ENCODE measurements around the gene RAB11FIP3. TPM values are rescaled to one million over a fixed set of nuclear protein-coding genes. Genes with fewer than 3 reads are reported as not detected.

The RAB11FIP3 gene
- total and polyA plus RNA-seq, 2 of the 13 experiments (the other 11 are each of a cell fraction or from before 2014, with no cell fraction given): 34.3 to 57.6 TPM

- TF ChIP-seq KIAA2018 (CRISPR knock-in tag; IDR thresholded peaks at IDR 0.05; ENCODE audit: borderline replicate concordance) (no peak), ZNF282 (IDR thresholded peaks at IDR 0.05; ENCODE audit: partially characterized antibody) (no peak), KMT2B (CRISPR knock-in tag; IDR thresholded peaks at IDR 0.05) (no peak), AGO2 (optimal IDR thresholded peaks at IDR 0.05; ENCODE audit: low read depth, low read length) (no peak), ZNF710 (CRISPR knock-in tag; IDR thresholded peaks at IDR 0.05; ENCODE audit: borderline replicate concordance) (peak; percentile 78), TAF1 (CRISPR knock-in tag; IDR thresholded peaks at IDR 0.05) (peak; percentile 70), ZNF652 (CRISPR knock-in tag; IDR thresholded peaks at IDR 0.05; ENCODE audit: borderline replicate concordance, low read depth) (no peak), ZFP36 (IDR thresholded peaks at IDR 0.05; ENCODE audit: borderline replicate concordance, low read depth, low read length, partially characterized antibody) (no peak), MZF1 (CRISPR knock-in tag; IDR thresholded peaks at IDR 0.05; ENCODE audit: borderline replicate concordance) (no peak), IRF9 (CRISPR knock-in tag; IDR thresholded peaks at IDR 0.05; ENCODE audit: borderline replicate concordance) (no peak), ZNF10 (CRISPR knock-in tag; IDR thresholded peaks at IDR 0.05; ENCODE audit: borderline replicate concordance, low read depth) (no peak), ZNF660 (CRISPR knock-in tag; IDR thresholded peaks at IDR 0.05; ENCODE audit: borderline replicate concordance, low read depth) (no peak), YY1 (IDR thresholded peaks at IDR 0.05; ENCODE audit: insufficient read depth, insufficient replicate concordance, low read depth, low read length) (no peak), MTERF4 (CRISPR knock-in tag; IDR thresholded peaks at IDR 0.05) (no peak), POLR2A (IDR thresholded peaks at IDR 0.05; ENCODE audit: insufficient read depth in 1 of 2, low read depth in 2 of 2, low read length in 2 of 2) (peak; percentile 64 to 72)
Observed at GRCh38 chr16:474420-475122, 49.1 kb downstream of the RAB11FIP3 start (continued).
